Measurements from ENCODE around the gene MAPK9. TPM values are rescaled to one million over a fixed set of nuclear protein-coding genes. Genes with fewer than 3 reads are reported as not detected.

MAPK9 gene
- total RNA-seq, 1 experiment from 2014 or later, result 38.6 TPM

- no CpG with 5 or more reads among the region's 34 CpGs for WGBS (ENCODE audit: extremely low coverage, insufficient read length, low lambda C conversion rate)
- Histone ChIP-seq H3K27me3 (ENCODE audit: insufficient read depth, low read length) (no peaks in the 10 kb centered on the region), H2AFZ (ENCODE audit: low read length) (no peak overlapping the region), H2BK15ac (ENCODE audit: low read depth, low read length) (no peak overlapping the region), H3K4me1 (ENCODE audit: insufficient read depth, low read length) (no peaks in the 10 kb centered on the region), H3K4ac (ENCODE audit: low read depth, low read length) (no peak overlapping the region), H2BK20ac (ENCODE audit: low read depth, low read length, poor library complexity, severe bottlenecking) (no peak overlapping the region), H3K79me1 (ENCODE audit: insufficient read depth, low read depth, low read length, poor library complexity, severe bottlenecking) (no peaks in the 10 kb centered on the region), H3T11ph (ENCODE audit: low read length) (no peak overlapping the region), H3K27ac (ENCODE audit: insufficient read length, low read depth, low read length) (no peak overlapping the region), H3K4me2 (ENCODE audit: insufficient read depth, insufficient read length, low read length) (no peak overlapping the region), H3K23me2 (ENCODE audit: insufficient read length, low read depth, low read length, poor library complexity, severe bottlenecking) (no peaks in the 10 kb centered on the region), H3K14ac (ENCODE audit: insufficient read depth, low read length) (no peak overlapping the region), H2BK120ac (ENCODE audit: low read depth, low read length, poor library complexity, severe bottlenecking) (no peak overlapping the region), H3K9me3 (ENCODE audit: control insufficient read depth, low read depth, low read length) (no peaks in the 10 kb centered on the region), H3K56ac (ENCODE audit: insufficient read length, low read depth, low read length) (no peak overlapping the region), H2BK5ac (ENCODE audit: insufficient read length, low read length) (no peak overlapping the region), H4K91ac (ENCODE audit: insufficient read length, low read depth, low read length) (no peak overlapping the region), H4K5ac (ENCODE audit: insufficient read length, low read depth, low read length) (no peak overlapping the region), H3K23ac (ENCODE audit: insufficient read length, low read depth, low read length) (no peak overlapping the region), H3K9ac (ENCODE audit: extremely low read depth, insufficient read length, low read length) (no peak overlapping the region), H4K20me1 (ENCODE audit: control insufficient read depth, insufficient read depth, insufficient read length) (no peaks in the 10 kb centered on the region), H2AK5ac (ENCODE audit: insufficient read length, low read length) (no peak overlapping the region), H3K79me2 (ENCODE audit: insufficient read depth, low read length) (no peaks in the 10 kb centered on the region), H3K18ac (ENCODE audit: insufficient read length, low read depth, low read length) (no peak overlapping the region), H4K8ac (replicated peaks; ENCODE audit: insufficient read length, low read depth, low read length) (no peak overlapping the region), H2BK12ac (ENCODE audit: insufficient read length, low read depth, low read length) (no peak overlapping the region)
- no peak overlapping the region; a peak in 1 of 5 replicates for H3K4me3 Mint-ChIP-seq
- DNase-seq, result peak; percentile 24
- H3K27ac Mint-ChIP-seq, result no peak overlapping the region
- H3K36me3 Mint-ChIP-seq (ENCODE audit: insufficient read depth in 1 of 3, low read depth in 3 of 3), result peaks cover 0 to 2% (median 0%) of the 10 kb centered on the region in 3 experiments; a peak in 1 of 7 replicates
- no peaks in the 10 kb centered on the region for H3K4me1 Mint-ChIP-seq
- H3K27me3 Mint-ChIP-seq (ENCODE audit: low read depth), result peaks cover 2% of the 10 kb centered on the region
- peaks cover 6 to 12% of the 10 kb centered on the region in 2 experiments; a peak in 4 of 5 replicates for H3K9me3 Mint-ChIP-seq
- no peak for TF ChIP-seq CTCF (conservative IDR thresholded peaks at IDR 0.05)
These were observed 97.2 kb downstream of the MAPK9 start for GRCh38 chr5:180194410-180195345.

All from H9 (cell line).